Suprapubic skin (tissue), 4 donors: ENCODE data around the gene TMEM184B. TPM values are rescaled to one million over a fixed set of nuclear protein-coding genes. Genes with fewer than 3 reads are reported as not detected.

Source experiments
- DNase-seq, 2 donors: peaks; one replicate each; pipeline ENCODE4 v3.0.0-alpha.2; 2019; ENCODE audit warnings: low spot score in 2 of 2
- H3K27ac ChIP-seq: fragments of 200-600 bp; sonication (generic); one replicate; pipeline ENCODE4 v1.5.1; 2019
- H3K27me3 ChIP-seq: fragments of 200-600 bp; sonication (generic); one replicate; pipeline ENCODE4 v1.5.1; 2019
- H3K36me3 ChIP-seq: fragments of 200-600 bp; sonication (generic); one replicate; pipeline ENCODE4 v1.5.1; 2019
- H3K4me1 ChIP-seq: fragments of 200-600 bp; sonication (generic); one replicate; pipeline ENCODE4 v1.5.1; 2019
- H3K4me3 ChIP-seq: fragments of 200-600 bp; sonication (generic); one replicate; pipeline ENCODE4 v1.5.1; 2019; ENCODE audit warnings: mild to moderate bottlenecking
- H3K9me3 ChIP-seq: fragments of 200-600 bp; sonication (generic); one replicate; pipeline ENCODE4 v1.5.1; 2019
- EP300 ChIP-seq: sonication (generic); formaldehyde crosslinking; IDR thresholded peaks from one replicate; pipeline ENCODE4 v1.6.1; 2017; ENCODE audit warnings: antibody characterized with exemption
- POLR2A ChIP-seq, 2 donors: fragments of 450-650 bp; IDR thresholded peaks; one replicate each; pipeline ENCODE4 v1.6.1; 2017; ENCODE audit warnings: antibody characterized with exemption in 2 of 2, mild to moderate bottlenecking in 2 of 2, moderate library complexity in 2 of 2
- POLR2AphosphoS5 ChIP-seq, 3 donors: sonication (generic); formaldehyde crosslinking; IDR thresholded peaks; one replicate each; pipeline ENCODE4 v1.6.1; 2017; ENCODE audit warnings: antibody characterized with exemption in 3 of 3
- WGBS: methylation state at CpG from one replicate; pipeline ENCODE4 v1.1.5; 2018; 5-methylcytosine and 5-hydroxymethylcytosine counted together
- total RNA-seq, 4 donors: library from RNA; depleted of rRNA; stranded (reverse); fragments of >200 nt; gene quantifications; one replicate each; pipeline ENCODE4 v1.1.0, GENCODE V29; 2016
- TF ChIP-seq, protein P1 (sequence below), 2 donors: fragments of 200-600 bp in 1 of 2; fragments of 450-650 bp in 1 of 2; sonication (generic) in 1 of 2; IDR thresholded peaks; one replicate each; pipeline ENCODE4 v1.5.1; 2016 to 2019; ENCODE audit warnings: antibody characterized with exemption in 2 of 2, mild to moderate bottlenecking in 1 of 2, moderate library complexity in 1 of 2

Gene TMEM184B
- total RNA-seq, 4 donors from 2014 or later = 41.5 to 54.9 (median 46.0) TPM

GRCh38 chr22:38187413-38188212 lies 85.2 kb downstream of the TMEM184B start:
- Histone ChIP-seq H3K27ac (no peak overlapping the region), H3K36me3 (no peaks in the 10 kb centered on the region), H3K9me3 (no peaks in the 10 kb centered on the region), H3K4me1 (peaks cover 10% of the 10 kb centered on the region), H3K4me3 (no peak overlapping the region), H3K27me3 (no peaks in the 10 kb centered on the region)
- TF ChIP-seq, protein P1, sequence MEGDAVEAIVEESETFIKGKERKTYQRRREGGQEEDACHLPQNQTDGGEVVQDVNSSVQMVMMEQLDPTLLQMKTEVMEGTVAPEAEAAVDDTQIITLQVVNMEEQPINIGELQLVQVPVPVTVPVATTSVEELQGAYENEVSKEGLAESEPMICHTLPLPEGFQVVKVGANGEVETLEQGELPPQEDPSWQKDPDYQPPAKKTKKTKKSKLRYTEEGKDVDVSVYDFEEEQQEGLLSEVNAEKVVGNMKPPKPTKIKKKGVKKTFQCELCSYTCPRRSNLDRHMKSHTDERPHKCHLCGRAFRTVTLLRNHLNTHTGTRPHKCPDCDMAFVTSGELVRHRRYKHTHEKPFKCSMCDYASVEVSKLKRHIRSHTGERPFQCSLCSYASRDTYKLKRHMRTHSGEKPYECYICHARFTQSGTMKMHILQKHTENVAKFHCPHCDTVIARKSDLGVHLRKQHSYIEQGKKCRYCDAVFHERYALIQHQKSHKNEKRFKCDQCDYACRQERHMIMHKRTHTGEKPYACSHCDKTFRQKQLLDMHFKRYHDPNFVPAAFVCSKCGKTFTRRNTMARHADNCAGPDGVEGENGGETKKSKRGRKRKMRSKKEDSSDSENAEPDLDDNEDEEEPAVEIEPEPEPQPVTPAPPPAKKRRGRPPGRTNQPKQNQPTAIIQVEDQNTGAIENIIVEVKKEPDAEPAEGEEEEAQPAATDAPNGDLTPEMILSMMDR (IDR thresholded peaks at IDR 0.05) = no peak
- TF ChIP-seq EP300 = no peak
- TF ChIP-seq POLR2AphosphoS5 (IDR thresholded peaks at IDR 0.05) = no peak
- no peak for TF ChIP-seq POLR2A (IDR thresholded peaks at IDR 0.05)
- no peak for DNase-seq
- 62% methylated on average over 10 of the region's 10 CpGs for WGBS

- Histone ChIP-seq H3K4me3 (no peak overlapping the region), H3K36me3 (no peaks in the 10 kb centered on the region), H3K9me3 (no peaks in the 10 kb centered on the region), H3K27me3 (no peaks in the 10 kb centered on the region), H3K4me1 (peaks cover 17% of the 10 kb centered on the region), H3K27ac (no peak overlapping the region)
- TF ChIP-seq EP300 (no peak), POLR2A (IDR thresholded peaks at IDR 0.05) (no peak), POLR2AphosphoS5 (IDR thresholded peaks at IDR 0.05) (no peak)
- TF ChIP-seq, protein P1 (IDR thresholded peaks at IDR 0.05) = no peak
- DNase-seq = no peak
- 43% methylated on average over 5 of the region's 5 CpGs for WGBS
These were observed 86.4 kb downstream of the TMEM184B start for GRCh38 chr22:38186429-38186828.

DNA sequence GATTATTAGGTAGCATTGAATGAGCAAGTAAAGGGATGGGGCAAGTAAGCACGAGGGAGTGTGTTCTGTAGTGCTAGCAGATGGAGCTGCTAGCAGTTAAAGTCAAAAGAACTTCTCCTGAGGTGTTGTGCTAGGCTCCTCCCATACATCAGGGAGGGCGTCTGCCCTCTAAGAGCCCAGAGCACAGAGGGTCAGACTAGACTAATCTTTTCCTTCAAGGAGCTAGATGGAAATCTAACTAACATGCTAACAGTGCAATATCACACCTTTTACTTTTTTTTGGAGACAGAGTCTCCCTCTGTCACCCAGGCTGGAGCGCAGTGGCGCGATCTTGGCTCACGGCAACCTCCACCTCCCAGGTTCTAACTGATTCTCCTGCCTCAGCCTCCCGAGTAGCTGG lies 88.0 kb downstream of the TMEM184B start:
- TF ChIP-seq POLR2A (IDR thresholded peaks at IDR 0.05) (no peak), EP300 (no peak), POLR2AphosphoS5 (IDR thresholded peaks at IDR 0.05) (no peak)
- TF ChIP-seq, protein P1 (IDR thresholded peaks at IDR 0.05) = no peak
- no peaks in the 10 kb centered on the region for H3K9me3 ChIP-seq

DNA sequence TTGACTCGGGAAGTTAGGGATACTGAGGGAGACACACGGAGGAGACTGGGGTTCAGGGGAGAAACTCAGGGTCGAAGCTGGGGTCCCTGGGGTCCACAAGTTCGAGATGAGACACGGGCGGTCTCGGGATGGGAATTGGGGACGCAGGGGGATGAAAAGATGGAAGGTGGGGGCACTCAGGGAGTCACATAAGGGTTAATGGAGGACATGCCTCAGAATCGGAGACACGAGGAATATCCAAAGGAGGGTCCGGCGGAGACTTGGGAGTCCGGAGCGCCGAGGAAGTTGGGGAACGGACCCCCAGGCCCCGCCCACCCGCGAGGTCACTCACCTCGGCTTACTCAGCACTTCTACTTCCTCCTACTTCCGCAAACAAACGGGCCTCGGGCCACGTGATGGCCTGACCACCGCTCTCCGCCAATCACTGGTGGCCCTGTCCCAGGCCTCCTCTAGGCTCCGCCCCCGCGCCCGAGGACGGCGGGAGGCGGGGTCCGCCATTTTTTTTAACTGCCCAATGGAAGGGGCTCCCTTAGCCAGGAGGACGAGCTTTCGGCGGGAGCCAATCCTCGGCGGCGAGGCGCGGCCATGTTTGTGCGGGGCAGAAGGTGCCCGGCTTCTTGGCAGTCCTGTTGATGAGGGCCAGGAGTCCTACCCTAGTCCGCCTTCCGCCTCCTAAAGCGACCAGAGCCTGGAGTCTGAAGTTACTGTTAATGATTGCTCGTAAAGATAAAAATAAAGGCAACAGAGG lies 91.2 kb downstream of the TMEM184B start, which contains the start of gene PLA2G6:
Gene PLA2G6, minus strand, starts transcription at position 378 of the 748 bp plus-strand sequence. CDS start 12,404 bp downstream, outside the sequence.
- peak; percentile 99 for DNase-seq

More for the DNA sequence above, 88.0 kb downstream of the TMEM184B start:
- no peak for DNase-seq
- no peaks in the 10 kb centered on the region for H3K27me3 ChIP-seq
- H3K27ac ChIP-seq = no peak overlapping the region
- WGBS = 70% methylated on average over 7 of the region's 7 CpGs
- no peaks in the 10 kb centered on the region for H3K36me3 ChIP-seq
- no peak overlapping the region for H3K4me3 ChIP-seq
- H3K4me1 ChIP-seq = peaks cover 34% of the 10 kb centered on the region

More for the DNA sequence above, 91.2 kb downstream of the TMEM184B start, which contains the start of gene PLA2G6:
- H3K9me3 ChIP-seq = no peaks in the 10 kb centered on the region
- peaks cover 58% of the 10 kb centered on the region for H3K4me1 ChIP-seq
- peak within 1 kb of the TSS; percentile 90 for H3K27ac ChIP-seq
- H3K36me3 ChIP-seq = no peaks in the 10 kb centered on the region
- WGBS = under 1% methylated on average over 37 of the region's 48 CpGs
- H3K4me3 ChIP-seq = peak within 1 kb of the TSS; percentile 59
- H3K27me3 ChIP-seq = no peaks in the 10 kb centered on the region
- TF ChIP-seq POLR2A (IDR thresholded peaks at IDR 0.05) = peak in 1 of 2 donors; percentile 37
- TF ChIP-seq POLR2AphosphoS5 (IDR thresholded peaks at IDR 0.05) = peak in 2 of 3 donors; percentile 11 to 94
- TF ChIP-seq, protein P1 (IDR thresholded peaks at IDR 0.05) = no peak
- no peak for TF ChIP-seq EP300
